Parathyroid adenoma (tissue), 2 donors: ENCODE results near the gene BRMS1L.

ENCODE experiments used
- H2AFZ ChIP-seq: fragments of 300-600 bp; sonication (generic); one replicate; pipeline ENCODE4 v1.7.0; 2017; ENCODE audit warnings: antibody characterized with exemption, mild to moderate bottlenecking
- H3K27ac ChIP-seq: fragments of 300-600 bp; sonication (generic); one replicate; pipeline ENCODE4 v1.7.0; 2017
- H3K27me3 ChIP-seq: fragments of 300-600 bp; sonication (generic); one replicate; pipeline ENCODE4 v1.7.0; 2017; ENCODE audit warnings: low read length; ENCODE audit not compliant: control insufficient read depth, insufficient read depth
- H3K36me3 ChIP-seq: fragments of 300-600 bp; sonication (generic); one replicate; pipeline ENCODE4 v1.7.0; 2017; ENCODE audit warnings: low read length; ENCODE audit not compliant: control insufficient read depth, insufficient read depth
- H3K4me1 ChIP-seq: fragments of 300-600 bp; sonication (generic); one replicate; pipeline ENCODE4 v1.7.0; 2017; ENCODE audit warnings: control low read depth
- H3K4me2 ChIP-seq: fragments of 300-600 bp; sonication (generic); one replicate; pipeline ENCODE4 v1.7.0; 2017; ENCODE audit warnings: low read length
- H3K4me3 ChIP-seq: fragments of 300-600 bp; sonication (generic); one replicate; pipeline ENCODE4 v1.7.0; 2017; ENCODE audit warnings: low read depth, low read length
- H3K79me2 ChIP-seq: fragments of 300-600 bp; sonication (generic); one replicate; pipeline ENCODE4 v1.7.0; 2017; ENCODE audit warnings: control low read depth
- H3K9ac ChIP-seq: fragments of 300-600 bp; sonication (generic); one replicate; pipeline ENCODE4 v1.7.0; 2017; ENCODE audit warnings: mild to moderate bottlenecking
- H3K9me3 ChIP-seq: fragments of 300-600 bp; sonication (generic); one replicate; pipeline ENCODE4 v1.7.0; 2017; ENCODE audit warnings: low read length; ENCODE audit not compliant: control insufficient read depth
- CTCF ChIP-seq: fragments of 300-600 bp; sonication (generic); IDR thresholded peaks from one replicate; pipeline ENCODE4 v1.7.0; 2017; ENCODE audit warnings: antibody characterized with exemption, mild to moderate bottlenecking
- donor health status: primary hyperparathyroidism.

The BRMS1L gene

GRCh38 chr14:35844494-35844893 is 18.4 kb downstream of the BRMS1L start:
- Histone ChIP-seq H3K4me3 (no peak overlapping the region), H3K9me3 (no peaks in the 10 kb centered on the region), H3K27me3 (no peaks in the 10 kb centered on the region), H2AFZ (no peak overlapping the region), H3K79me2 (peaks cover 12% of the 10 kb centered on the region), H3K4me1 (no peaks in the 10 kb centered on the region), H3K27ac (no peak overlapping the region), H3K36me3 (no peaks in the 10 kb centered on the region), H3K9ac (no peak overlapping the region), H3K4me2 (no peak overlapping the region)
- TF ChIP-seq CTCF: no peak

GRCh38 chr14:35847636-35848035 is 21.5 kb downstream of the BRMS1L start:
- Histone ChIP-seq H3K4me3 (no peak overlapping the region), H3K27me3 (no peaks in the 10 kb centered on the region), H3K9ac (no peak overlapping the region), H2AFZ (no peak overlapping the region), H3K36me3 (no peaks in the 10 kb centered on the region), H3K9me3 (no peaks in the 10 kb centered on the region), H3K27ac (no peak overlapping the region), H3K79me2 (peaks cover 2% of the 10 kb centered on the region), H3K4me1 (no peaks in the 10 kb centered on the region), H3K4me2 (no peak overlapping the region)
- TF ChIP-seq CTCF: no peak

GRCh38 chr14:35849122-35849521 is 23.0 kb downstream of the BRMS1L start:
- Histone ChIP-seq H2AFZ (no peak overlapping the region), H3K79me2 (peaks cover 2% of the 10 kb centered on the region), H3K27me3 (no peaks in the 10 kb centered on the region), H3K9me3 (no peaks in the 10 kb centered on the region), H3K4me3 (no peak overlapping the region), H3K9ac (no peak overlapping the region), H3K27ac (no peak overlapping the region), H3K4me2 (no peak overlapping the region), H3K36me3 (no peaks in the 10 kb centered on the region), H3K4me1 (no peaks in the 10 kb centered on the region)
- TF ChIP-seq CTCF: no peak

- Histone ChIP-seq H3K79me2 (peaks cover 2% of the 10 kb centered on the region), H2AFZ (no peak overlapping the region), H3K9me3 (no peaks in the 10 kb centered on the region), H3K36me3 (no peaks in the 10 kb centered on the region), H3K27me3 (no peaks in the 10 kb centered on the region), H3K27ac (no peak overlapping the region), H3K4me2 (no peak overlapping the region), H3K9ac (no peak overlapping the region), H3K4me1 (no peaks in the 10 kb centered on the region), H3K4me3 (no peak overlapping the region)
- no peak for TF ChIP-seq CTCF
Observed at GRCh38 chr14:35851823-35852222, 25.7 kb downstream of the BRMS1L start.

- Histone ChIP-seq H3K27ac (no peak overlapping the region), H3K36me3 (no peaks in the 10 kb centered on the region)
- no peak for TF ChIP-seq CTCF
Observed at GRCh38 chr14:35853225-35853624, 27.1 kb downstream of the BRMS1L start.

More at GRCh38 chr14:35853225-35853624, 27.1 kb downstream of the BRMS1L start:
- Histone ChIP-seq H3K9me3 (no peaks in the 10 kb centered on the region), H3K9ac (no peak overlapping the region), H3K27me3 (no peaks in the 10 kb centered on the region), H3K4me3 (no peak overlapping the region), H3K4me1 (no peaks in the 10 kb centered on the region), H3K4me2 (no peak overlapping the region), H2AFZ (no peak overlapping the region), H3K79me2 (peaks cover 2% of the 10 kb centered on the region)
